Fibroblast of skin of back (primary cell): ENCODE data around the gene CDKN2AIP.
A peak's percentile ranks its signal among the peaks of the same experiment; 100 is the strongest.
"Not testable (repeated sequence)": the region's sequence is repeated elsewhere in the genome, so short reads cannot be mapped to it uniquely, and the experiment has no call there.

ENCODE experiments used
- DNase-seq: peaks from one replicate; pipeline ENCODE4 v3.0.0-alpha.2; 2013

Gene CDKN2AIP

DNA sequence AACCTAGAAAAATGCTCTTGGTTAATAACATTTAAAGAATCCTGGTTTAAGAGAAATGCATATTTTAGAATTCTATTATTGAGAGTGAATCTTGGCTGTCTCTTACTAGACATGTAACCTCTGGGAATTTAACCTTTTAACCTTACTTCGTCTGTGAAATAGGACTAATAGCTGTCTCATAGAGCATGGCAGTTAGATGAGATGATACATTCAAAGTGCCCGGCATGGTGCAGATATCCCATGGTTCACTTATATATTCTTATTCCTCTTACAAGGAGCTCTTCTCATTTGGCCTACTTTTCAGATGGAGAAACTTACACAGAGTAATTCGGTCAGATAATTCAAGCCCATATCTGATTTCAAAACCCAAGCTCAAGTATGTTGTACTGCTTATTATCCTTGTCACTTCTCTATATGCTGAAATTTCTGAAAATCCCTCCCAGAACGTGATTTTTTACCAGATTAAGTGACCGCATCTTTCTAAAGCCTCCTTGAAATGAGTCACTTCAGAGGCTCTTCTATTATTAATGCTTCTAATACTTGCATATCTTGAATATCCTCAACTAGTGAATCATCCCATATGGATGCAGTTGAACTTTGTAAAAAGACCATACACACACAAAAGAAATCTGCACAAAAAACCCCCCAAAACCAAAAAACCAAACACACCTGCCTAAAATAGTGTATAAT is 4.9 kb downstream of the CDKN2AIP start:
- DNase-seq: peak; percentile 89

GRCh38 chr4:183450108-183450507 is 5.7 kb downstream of the CDKN2AIP start:
- no peak for DNase-seq

- DNase-seq: peak; percentile 88
These were observed 11.2 kb downstream of the CDKN2AIP start for GRCh38 chr4:183455431-183456195.

GRCh38 chr4:183458005-183458404 is 13.6 kb downstream of the CDKN2AIP start:
- no peak for DNase-seq

GRCh38 chr4:183463903-183464619 is 19.6 kb downstream of the CDKN2AIP start:
- not testable (repeated sequence) for DNase-seq

DNA sequence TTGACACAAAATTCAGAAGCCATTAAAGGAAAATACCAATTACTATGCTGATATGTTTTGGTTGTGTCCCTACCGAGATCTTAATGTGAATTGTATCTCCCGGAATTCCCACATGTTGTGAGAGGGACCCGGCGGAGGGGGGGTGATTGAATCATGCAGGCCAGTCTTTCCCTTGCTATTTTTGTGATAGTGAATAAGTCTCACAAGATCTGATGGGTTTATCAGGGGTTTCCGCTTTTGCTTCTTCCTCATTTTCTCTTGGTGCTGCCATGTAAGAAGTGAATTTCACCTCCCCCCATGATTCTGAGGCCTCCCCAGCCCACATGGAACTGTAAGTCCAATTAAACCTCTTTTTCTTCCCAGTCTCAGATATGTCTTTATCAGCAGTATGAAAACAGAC is 21.4 kb downstream of the CDKN2AIP start:
- peak; percentile 55 for DNase-seq

DNA sequence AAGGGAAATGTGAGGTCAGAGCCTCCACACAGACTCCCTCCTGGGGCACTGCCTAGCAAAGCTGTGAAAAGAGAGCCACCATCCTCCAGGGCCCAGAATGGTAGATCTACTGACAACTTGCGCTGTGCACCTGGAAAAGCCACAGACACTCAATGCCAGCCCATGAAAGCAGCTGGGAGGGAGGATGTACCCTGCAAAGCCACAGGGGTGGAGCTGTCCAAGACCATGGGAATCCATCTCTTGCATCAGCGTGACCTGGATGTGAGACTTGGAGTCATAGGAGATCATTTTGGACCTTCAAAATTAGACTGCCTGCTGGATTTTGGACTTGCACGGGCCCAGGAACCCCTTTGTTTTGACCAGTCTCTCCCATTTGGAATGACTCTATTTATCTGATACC is 22.8 kb downstream of the CDKN2AIP start:
- DNase-seq: no peak

- DNase-seq: no peak
These were observed 24.0 kb downstream of the CDKN2AIP start for GRCh38 chr4:183468210-183469095.

- no peak for DNase-seq
These were observed 24.8 kb downstream of the CDKN2AIP start for GRCh38 chr4:183469285-183469684.

DNA sequence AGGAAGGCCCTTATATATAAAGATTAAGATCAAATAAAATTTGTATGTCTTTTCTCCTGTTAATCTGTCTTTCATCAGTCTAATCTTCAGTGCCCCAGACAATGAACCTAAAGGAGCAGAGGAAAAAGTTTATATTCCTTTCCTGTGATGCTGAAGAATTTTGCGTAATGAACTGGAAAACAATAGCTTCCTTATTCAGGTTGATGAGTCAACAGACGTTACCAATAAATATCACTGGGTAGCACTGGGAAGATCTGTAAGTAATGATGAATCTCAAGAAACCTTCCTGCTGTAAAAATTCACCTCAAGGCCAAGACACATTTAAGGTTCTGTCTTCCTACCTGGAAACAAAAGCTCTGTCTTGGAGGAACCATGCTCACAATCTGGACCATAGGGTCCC is 25.5 kb downstream of the CDKN2AIP start:
- DNase-seq: no peak

DNA sequence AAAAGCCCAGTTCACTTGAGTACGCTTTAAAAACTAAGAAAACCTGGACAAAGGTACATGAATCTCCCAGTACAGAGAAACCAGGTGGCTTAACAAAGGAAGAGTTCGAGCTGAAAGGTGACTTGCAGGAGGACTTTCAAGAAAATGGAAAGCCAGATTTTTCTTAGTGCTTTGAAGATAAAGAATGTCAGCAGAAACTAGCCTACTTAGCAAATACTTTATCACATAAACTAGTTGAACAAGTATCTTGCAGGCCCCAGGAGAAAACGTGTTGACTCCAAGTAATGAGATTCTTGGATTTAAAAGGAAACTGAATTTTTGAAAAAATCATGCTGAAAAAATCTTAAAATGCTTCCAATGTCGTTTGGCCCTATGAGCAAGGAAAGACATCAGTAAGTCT is 26.4 kb downstream of the CDKN2AIP start:
- no peak for DNase-seq

GRCh38 chr4:183471946-183472708 is 27.7 kb downstream of the CDKN2AIP start:
- peak; percentile 67 for DNase-seq

DNA sequence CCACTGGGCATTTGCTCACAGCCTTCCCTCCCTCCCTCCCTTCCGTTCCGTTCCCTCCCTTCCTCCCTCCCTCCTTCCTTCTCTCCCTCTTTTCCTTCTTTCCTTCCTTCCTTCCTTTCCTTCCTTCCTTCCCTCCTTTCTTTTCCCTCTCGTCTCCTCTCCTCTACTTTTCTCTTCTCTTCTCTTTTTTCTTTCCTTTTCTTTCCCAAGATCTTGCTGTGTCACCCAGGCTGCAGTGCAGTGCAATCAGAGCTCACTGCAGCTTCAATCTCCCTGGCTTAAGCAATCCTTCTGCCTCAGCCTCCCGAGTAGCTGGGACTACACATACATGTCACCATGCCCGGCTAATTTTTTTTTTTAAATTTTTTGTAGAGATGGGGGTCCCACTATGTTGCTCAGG is 33.7 kb downstream of the CDKN2AIP start:
- DNase-seq: no peak

DNA sequence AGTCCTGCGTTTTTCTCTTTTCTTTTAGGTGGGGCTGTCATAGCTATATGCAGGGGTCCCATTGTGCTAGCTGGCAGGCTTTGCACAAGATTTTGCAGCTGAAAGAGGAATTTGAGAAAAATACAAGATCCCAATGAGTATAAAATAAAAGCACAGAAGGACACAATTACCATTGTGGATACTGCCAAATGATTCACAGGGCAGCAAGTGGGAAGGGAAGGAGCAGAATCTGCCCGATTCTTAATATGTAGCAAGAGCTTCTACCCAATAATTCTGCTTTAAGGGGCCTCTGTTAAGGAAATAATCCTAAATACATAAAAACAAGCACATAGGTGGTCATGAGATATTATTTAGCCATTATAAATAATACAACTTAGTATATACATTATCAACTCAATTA is 34.5 kb downstream of the CDKN2AIP start:
- no peak for DNase-seq

DNA sequence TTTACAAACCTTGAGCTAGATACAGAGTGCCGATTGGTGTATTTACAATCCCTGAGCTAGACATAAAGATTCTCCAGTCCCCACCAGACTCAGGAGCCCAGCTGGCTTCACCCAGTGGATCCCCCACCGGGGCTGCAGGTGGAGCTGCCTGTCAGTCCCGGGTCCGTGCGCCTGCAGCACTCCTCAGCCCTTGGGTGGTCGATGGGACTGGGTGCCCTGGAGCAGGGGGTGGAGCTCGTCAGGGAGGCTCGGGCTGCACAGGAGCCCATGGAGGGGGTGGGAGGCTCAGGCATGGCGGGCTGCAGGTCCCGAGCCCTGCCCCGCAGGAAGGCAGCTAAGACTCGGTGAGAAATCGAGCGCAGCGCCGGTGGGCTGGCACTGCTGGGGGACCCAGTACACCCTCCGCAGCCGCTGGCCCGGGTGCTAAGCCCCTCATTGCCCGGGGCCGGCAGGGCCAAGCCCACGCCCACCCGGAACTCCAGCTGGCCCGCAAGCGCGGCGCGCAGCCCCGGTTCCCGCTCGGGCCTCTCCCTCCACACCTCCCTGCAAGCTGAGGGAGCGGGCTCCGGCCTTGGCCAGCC is 38.2 kb downstream of the CDKN2AIP start:
- DNase-seq: not testable (repeated sequence)

DNA sequence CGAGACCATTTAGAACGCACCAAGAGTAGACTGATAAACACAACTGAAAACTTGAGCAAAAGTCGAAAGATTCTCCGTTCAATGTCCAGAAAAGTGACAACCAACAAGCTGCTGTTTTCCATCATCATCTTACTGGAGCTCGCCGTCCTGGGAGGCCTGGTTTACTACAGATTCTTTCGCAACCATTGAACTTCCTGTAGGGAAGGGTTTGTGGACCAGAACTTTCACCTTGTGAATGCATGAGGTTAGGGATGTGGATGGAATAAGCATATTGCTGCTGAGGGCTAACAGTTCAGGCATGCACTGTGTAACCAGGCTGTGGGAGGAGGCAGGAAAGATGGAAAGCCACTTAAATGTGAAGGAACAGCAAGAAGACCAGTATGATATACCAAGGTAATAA is 39.6 kb downstream of the CDKN2AIP start:
- no peak for DNase-seq

DNA sequence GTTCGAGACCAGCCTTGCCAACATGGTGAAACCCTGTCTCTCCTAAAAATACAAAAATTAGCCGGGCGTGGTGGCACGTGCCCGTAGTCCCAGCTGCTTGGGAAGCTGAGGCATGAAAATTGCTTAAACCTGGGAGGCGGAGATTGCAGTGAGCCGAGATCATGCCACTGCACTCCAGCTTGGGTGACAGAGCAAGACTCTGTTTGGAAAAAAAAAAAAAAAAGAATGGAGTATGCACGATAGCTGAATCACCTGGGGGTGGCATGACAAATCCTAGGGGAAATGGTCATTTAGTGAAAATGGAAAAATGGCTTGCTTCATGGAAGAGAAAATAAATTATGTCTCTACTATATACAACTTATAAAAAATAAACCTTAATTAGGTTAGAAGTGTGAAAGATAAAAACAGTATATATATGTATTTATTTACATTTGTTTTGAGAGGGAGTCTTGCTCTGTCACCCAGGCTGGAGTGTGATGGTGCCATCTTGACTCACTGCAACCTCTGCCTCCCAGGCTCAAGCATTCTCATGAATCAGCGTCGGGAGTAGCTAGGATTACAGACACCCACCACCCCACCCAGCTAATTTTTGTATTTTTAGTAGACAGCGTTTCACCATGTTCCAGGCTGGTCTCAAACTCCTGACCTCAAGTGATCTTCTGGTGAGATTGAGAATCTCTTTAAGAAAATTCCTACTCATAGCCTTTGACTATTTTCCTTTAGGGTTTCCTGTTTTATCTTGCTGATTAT is 41.1 kb downstream of the CDKN2AIP start:
- peak; percentile 31 for DNase-seq

DNA sequence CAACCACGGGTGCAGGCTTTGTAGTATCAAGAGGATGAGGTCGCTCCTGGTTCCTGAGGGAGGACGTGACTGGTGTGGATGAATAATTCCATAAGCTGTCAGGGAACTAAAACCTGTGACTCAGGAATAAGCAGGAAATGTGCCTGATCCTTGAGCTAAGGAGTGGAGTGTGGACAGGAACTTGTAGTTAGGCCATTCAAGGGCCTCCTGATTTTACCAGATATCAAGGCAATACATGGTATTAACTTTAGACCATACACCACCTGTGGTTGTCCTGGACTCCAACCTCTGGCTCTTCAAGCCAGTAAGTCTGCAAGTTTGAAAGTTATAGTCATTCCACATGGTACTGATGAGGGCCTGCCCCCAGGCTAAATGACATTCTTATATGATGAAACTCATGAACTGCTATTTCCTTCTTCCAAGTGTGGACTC is 48.4 kb downstream of the CDKN2AIP start:
- DNase-seq: peak; percentile 82

DNA sequence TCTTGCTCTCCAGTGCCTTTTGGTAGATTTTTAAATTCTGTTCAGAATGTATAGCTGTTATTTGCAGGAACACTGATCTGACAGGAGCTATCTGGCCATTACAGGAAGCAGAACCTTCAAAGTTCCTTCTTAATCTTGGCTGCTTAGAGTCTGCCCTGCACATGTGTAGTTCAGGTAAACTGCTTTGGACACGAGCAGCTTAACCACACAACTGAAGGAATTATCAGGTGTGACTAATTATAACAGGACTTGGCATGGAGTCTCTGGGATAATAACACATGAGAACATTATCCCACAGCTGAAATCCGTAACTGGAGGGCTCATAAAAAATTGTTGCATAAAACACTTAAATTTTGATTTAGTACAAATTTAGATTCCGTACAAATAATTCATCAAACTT is 48.8 kb downstream of the CDKN2AIP start:
- DNase-seq: no peak

DNA sequence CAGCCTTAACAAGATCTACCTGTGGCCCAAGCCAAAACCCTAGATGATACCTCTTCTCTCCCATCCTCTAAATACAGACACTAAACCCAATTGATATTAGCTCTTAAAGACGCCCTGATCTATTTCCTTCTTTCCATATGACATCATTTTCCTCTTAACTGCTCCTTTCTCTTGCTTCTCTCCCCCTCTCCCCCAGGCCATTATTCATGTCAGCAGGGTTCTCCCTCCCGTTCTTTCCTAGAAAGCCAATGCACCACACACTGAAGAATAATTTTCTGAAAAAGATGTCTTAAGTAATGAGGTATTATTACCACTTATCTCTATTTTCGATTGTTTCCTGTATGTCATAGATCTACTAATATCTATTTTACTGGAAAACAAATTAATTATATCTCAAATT is 50.7 kb downstream of the CDKN2AIP start:
- DNase-seq: no peak
